IMR-90 (cell line): ENCODE results near the gene POLR1A. TPM values are rescaled to one million over a fixed set of nuclear protein-coding genes. Genes with fewer than 3 reads are reported as not detected.
A peak's percentile ranks its signal among the peaks of the same experiment; 100 is the strongest.

ENCODE experiments used
- ATAC-seq: fragments of 200-7000 bp; cut with Tn5 transposase; 2 replicates; pipeline ENCODE4 v1.9.1; 2020; ENCODE audit warnings: low read depth, mild to moderate bottlenecking, moderate library complexity
- BruUV-seq: library from RNA; stranded (reverse); fragments of 400-500 nt; replicated peaks from 2 replicates; lab custom pipeline; 2021; lab: Mats Ljungman, UMichigan
- CTCF ChIA-PET: fragments of 300-600 bp; formaldehyde crosslinking; extraction: SDS; loops from one replicate; lab custom pipeline; 2021; ENCODE audit warnings: antibody characterized with exemption; lab: Yijun Ruan, JAX
- POLR2A ChIA-PET: fragments of 300-600 bp; sonication (Branson Sonifier 250); formaldehyde crosslinking; loops from one replicate; lab custom pipeline; 2022; ENCODE audit warnings: antibody characterized with exemption; ENCODE audit not compliant: unreplicated experiment; lab: Charles Lee
- DNase-seq: peaks from one replicate; pipeline ENCODE4 v3.0.0; 2013
- H2AFZ ChIP-seq: replicated peaks from 2 replicates; pipeline ENCODE3; 2013; ENCODE audit warnings: low read length, mild to moderate bottlenecking; ENCODE audit not compliant: poor library complexity
- H2AK5ac ChIP-seq: 2 replicates; pipeline ENCODE4 v1.6.1; 2013; ENCODE audit warnings: low read depth, low read length, inconsistent platforms
- H2AK9ac ChIP-seq: replicated peaks from 2 replicates; pipeline ENCODE3; 2013; ENCODE audit warnings: mild to moderate bottlenecking, low read depth, low read length, moderate library complexity; ENCODE audit not compliant: poor library complexity
- H2BK120ac ChIP-seq: 2 replicates; pipeline ENCODE4 v1.6.1; 2013; ENCODE audit warnings: low read depth, low read length, inconsistent platforms
- H2BK15ac ChIP-seq: 3 replicates; pipeline ENCODE4 v1.6.1; 2013; ENCODE audit warnings: low read depth, low read length, inconsistent platforms
- H2BK20ac ChIP-seq: 2 replicates; pipeline ENCODE4 v1.6.1; 2013; ENCODE audit warnings: low read depth, mild to moderate bottlenecking, inconsistent platforms, low read length, moderate library complexity
- H2BK5ac ChIP-seq: 2 replicates; pipeline ENCODE4 v1.6.1; 2013; ENCODE audit warnings: mild to moderate bottlenecking, low read depth, low read length, inconsistent platforms; ENCODE audit not compliant: poor library complexity, severe bottlenecking
- H3K14ac ChIP-seq: replicated peaks from 2 replicates; pipeline ENCODE4 v1.6.1; 2013; ENCODE audit warnings: low read depth, low read length, inconsistent platforms
- H3K18ac ChIP-seq: 2 replicates; pipeline ENCODE4 v1.6.1; 2013; ENCODE audit warnings: low read depth, low read length, control low read depth
- H3K23ac ChIP-seq: 2 replicates; pipeline ENCODE4 v1.6.1; 2013; ENCODE audit warnings: low read depth, low read length, inconsistent platforms
- H3K27ac ChIP-seq: 2 replicates; pipeline ENCODE4 v1.5.1; 2013; ENCODE audit warnings: mild to moderate bottlenecking, control low read depth, low read length; ENCODE audit not compliant: insufficient read depth
- H3K27me3 ChIP-seq: 2 replicates; pipeline ENCODE4 v1.6.1; 2013; ENCODE audit warnings: low read length; ENCODE audit not compliant: control insufficient read depth, insufficient read depth
- H3K36me3 ChIP-seq: 2 replicates; pipeline ENCODE4 v1.6.1; 2013; ENCODE audit warnings: low read length, mixed read lengths; ENCODE audit not compliant: control insufficient read depth, insufficient read depth
- H3K4ac ChIP-seq: 2 replicates; pipeline ENCODE4 v1.6.1; 2013; ENCODE audit warnings: low read depth, low read length, inconsistent platforms
- H3K4me1 ChIP-seq: 2 replicates; pipeline ENCODE4 v1.6.1; 2013; ENCODE audit warnings: low read length, mixed read lengths; ENCODE audit not compliant: control insufficient read depth, insufficient read depth
- H3K4me2 ChIP-seq: 2 replicates; pipeline ENCODE4 v1.6.1; 2013; ENCODE audit warnings: low read depth, mild to moderate bottlenecking, control low read depth, low read length, moderate library complexity
- H3K4me3 ChIP-seq: 2 replicates; pipeline ENCODE4 v1.5.1; 2013; ENCODE audit warnings: low read depth, mild to moderate bottlenecking, control low read depth, low read length, moderate library complexity; ENCODE audit not compliant: insufficient read depth
- H3K56ac ChIP-seq: 2 replicates; pipeline ENCODE4 v1.6.1; 2013; ENCODE audit warnings: low read length, inconsistent platforms; ENCODE audit not compliant: insufficient read depth; ENCODE audit errors: extremely low read depth
- H3K79me1 ChIP-seq, 2 experiments: 2 replicates each; pipeline ENCODE4 v1.6.1; 2013; ENCODE audit warnings: low read length in 2 of 2, inconsistent platforms in 1 of 2, low read depth in 1 of 2
- H3K9ac ChIP-seq: 2 replicates; pipeline ENCODE4 v1.6.1; 2013; ENCODE audit warnings: low read depth, low read length, control low read depth
- H3K9me1 ChIP-seq: 2 replicates; pipeline ENCODE4 v1.6.1; 2013; ENCODE audit warnings: low read length, inconsistent platforms; ENCODE audit not compliant: insufficient read depth
- H3K9me3 ChIP-seq: 2 replicates; pipeline ENCODE4 v1.6.1; 2013; ENCODE audit warnings: low read length; ENCODE audit not compliant: control insufficient read depth, insufficient read depth
- H4K20me1 ChIP-seq: 2 replicates; pipeline ENCODE4 v1.6.1; 2013; ENCODE audit warnings: low read length, inconsistent platforms; ENCODE audit not compliant: insufficient read depth
- H4K5ac ChIP-seq: 2 replicates; pipeline ENCODE4 v1.6.1; 2013; ENCODE audit warnings: mild to moderate bottlenecking, low read depth, low read length, control low read depth
- H4K8ac ChIP-seq, 2 experiments: 2 replicates each; pipeline ENCODE4 v1.6.1; 2013; ENCODE audit warnings: low read depth in 2 of 2, low read length in 2 of 2, control low read depth in 1 of 2, inconsistent platforms in 1 of 2
- H4K91ac ChIP-seq: 2 replicates; pipeline ENCODE4 v1.6.1; 2013; ENCODE audit warnings: low read depth, low read length, inconsistent platforms; ENCODE audit not compliant: insufficient read depth
- BHLHE40 ChIP-seq: fragments of 150-350 bp; IDR thresholded peaks from 2 replicates; pipeline ENCODE4 v1.6.1; 2016; ENCODE audit warnings: mild to moderate bottlenecking, low read depth, low read length
- CHD1 ChIP-seq: IDR thresholded peaks from 2 replicates; pipeline ENCODE4 v1.6.1; 2012; ENCODE audit warnings: low read depth, low read length, improper control_type of control experiment
- CTCF ChIP-seq: conservative IDR thresholded peaks from 2 replicates; pipeline ENCODE4 v1.5.1; 2012; ENCODE audit warnings: mild to moderate bottlenecking, low read depth, low read length, improper control_type of control experiment
- FOS ChIP-seq: fragments of 150-350 bp; IDR thresholded peaks from 2 replicates; pipeline ENCODE4 v1.6.1; 2016; ENCODE audit warnings: low read depth, low read length
- MAFK ChIP-seq: IDR thresholded peaks from 2 replicates; pipeline ENCODE4 v1.6.1; 2012; ENCODE audit warnings: low read depth, low read length, improper control_type of control experiment
- MAZ ChIP-seq: IDR thresholded peaks from 2 replicates; pipeline ENCODE4 v1.6.1; 2012; ENCODE audit warnings: low read depth, mild to moderate bottlenecking, low read length, improper control_type of control experiment, moderate library complexity, borderline replicate concordance
- MXI1 ChIP-seq: IDR thresholded peaks from 2 replicates; pipeline ENCODE4 v1.6.1; 2012; ENCODE audit warnings: low read depth, mild to moderate bottlenecking, low read length, moderate library complexity, borderline replicate concordance
- POLR2A ChIP-seq: IDR thresholded peaks from 2 replicates; pipeline ENCODE4 v1.6.1; 2012; ENCODE audit warnings: mild to moderate bottlenecking, low read depth, low read length
- RAD21 ChIP-seq: IDR thresholded peaks from 2 replicates; pipeline ENCODE4 v1.6.1; 2012; ENCODE audit warnings: low read length, improper control_type of control experiment
- RFX5 ChIP-seq: IDR thresholded peaks from 2 replicates; pipeline ENCODE4 v1.8.0; 2012; ENCODE audit warnings: low read depth, mild to moderate bottlenecking, low read length, moderate library complexity
- WGBS, 2 experiments: methylation state at CpG; one replicate each; pipeline versions ENCODE4 v1.1.5 to v1.1.7; 2013; ENCODE audit warnings: missing lambda C conversion rate in 2 of 2; ENCODE audit not compliant: insufficient read length in 1 of 2; ENCODE audit errors: extremely low coverage in 2 of 2; 5-methylcytosine and 5-hydroxymethylcytosine counted together
- dilution Hi-C: fragments of 300-500 bp; cut with HindIII; formaldehyde crosslinking; loops from one replicate; pipeline ENCODE4 v1.14.3; 2018; ENCODE audit warnings: low sequenced_read_pairs; ENCODE audit not compliant: unreplicated experiment
- in situ Hi-C: fragments of 300-500 bp; cut with MboI; formaldehyde crosslinking; loops from 3 replicates; pipeline ENCODE4 v1.14.3; 2019; ENCODE audit warnings: low sequenced_read_pairs, inconsistent platforms, mixed read lengths
- intact Hi-C: fragments of 100-400 bp; cut with micrococcal nuclease; formaldehyde crosslinking; loops from 2 replicates; pipeline ENCODE4 v1.10.0; 2022
- polyA plus RNA-seq, 3 experiments: library from polyadenylated mRNA; depleted of rRNA; stranded (reverse); fragments of >200 nt; gene quantifications; 2 replicates each; pipeline ENCODE4 v1.2.3, GENCODE V29; 2012; ENCODE audit warnings: low replicate concordance in 1 of 3
- total RNA-seq: library from RNA; depleted of rRNA; stranded (reverse); fragments of >200 nt; gene quantifications from 2 replicates; pipeline ENCODE4 v1.2.3, GENCODE V29; 2012
- TF ChIP-seq, protein P1 (sequence below): fragments of 150-350 bp; IDR thresholded peaks from 2 replicates; pipeline ENCODE4 v1.6.1; 2017; ENCODE audit warnings: mild to moderate bottlenecking, antibody characterized with exemption, low read length, low read depth

POLR1A gene
- total and polyA plus RNA-seq, 2 of the 4 experiments (the other 2 are of a cell fraction): 7.6 to 27.4 TPM

DNA sequence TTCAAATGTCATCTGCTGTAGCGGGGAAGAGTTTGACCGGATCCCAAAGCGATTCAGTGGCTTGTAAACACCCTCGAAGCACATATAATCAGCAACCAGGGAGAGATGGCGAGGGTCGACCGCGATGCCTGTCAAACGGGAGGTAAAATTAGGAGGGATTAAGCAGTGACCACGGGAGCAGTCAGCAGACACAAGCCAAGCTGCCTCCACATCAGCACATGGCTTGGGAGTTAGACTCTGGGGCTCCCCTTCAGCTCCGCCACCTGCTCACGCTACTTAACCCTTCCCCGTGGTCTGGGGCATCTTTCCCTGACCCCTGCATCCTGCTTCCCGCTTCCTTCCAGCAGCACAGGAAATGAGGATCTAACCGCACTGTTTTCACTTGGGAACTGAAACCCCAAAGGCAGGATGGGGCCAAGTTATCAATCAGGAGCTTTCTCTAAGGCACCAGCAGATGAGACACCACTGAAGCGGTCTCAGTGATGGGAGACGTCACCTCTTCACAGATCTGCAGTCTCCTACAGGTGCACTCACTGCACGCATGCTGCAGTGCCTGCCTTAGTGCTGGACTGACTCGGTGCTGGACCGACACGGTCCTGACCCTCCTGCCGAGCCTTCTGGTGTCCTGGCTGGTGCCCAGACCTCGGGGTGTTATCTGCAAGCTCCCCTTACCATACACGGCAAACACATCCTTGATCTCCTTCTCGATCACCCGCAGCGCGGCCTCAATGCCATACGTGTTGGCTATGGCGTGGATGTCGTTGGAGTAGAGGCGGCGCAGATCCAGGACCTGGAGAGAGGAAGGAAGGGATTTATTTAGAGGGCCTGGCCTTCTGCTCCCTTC is 77.5 kb downstream of the POLR1A start (continued):
- no peak for TF ChIP-seq FOS

DNA sequence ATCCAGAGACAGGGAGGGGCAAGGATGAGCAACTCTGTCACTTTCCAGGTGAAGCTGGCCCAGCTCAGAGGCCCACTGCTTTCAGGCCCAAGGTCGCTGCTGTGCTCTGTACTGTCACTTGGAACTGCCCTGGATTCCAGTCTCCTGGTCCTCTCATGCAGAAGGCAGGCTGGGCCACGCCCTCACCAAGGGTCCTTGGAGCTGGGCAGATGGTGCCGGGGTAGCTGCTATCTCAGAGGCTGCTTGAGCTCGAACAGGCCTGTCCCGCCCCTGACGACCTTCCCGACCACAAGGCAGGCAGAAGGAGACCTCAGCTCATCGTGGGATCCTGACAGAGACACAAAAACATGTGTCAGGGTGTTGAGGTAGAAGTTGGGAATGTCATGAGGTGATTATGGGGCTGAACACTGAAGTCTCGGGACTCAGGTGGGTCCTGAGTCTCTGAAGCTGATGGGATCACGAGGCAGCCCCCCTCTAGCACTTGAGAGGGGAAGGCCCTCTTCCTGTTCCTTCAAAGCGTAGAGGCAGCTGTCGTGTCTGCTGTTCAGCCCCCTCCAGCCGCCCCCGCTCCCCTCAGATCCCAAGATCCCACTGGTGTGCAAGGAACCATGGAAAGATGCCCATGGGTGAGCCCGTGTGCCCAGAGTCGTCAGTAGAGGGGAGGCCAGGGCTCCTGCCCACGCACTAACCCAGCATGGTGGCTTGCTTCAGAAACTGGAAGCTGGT is 78.3 kb downstream of the POLR1A start:
- H3K23ac ChIP-seq: no peak overlapping the region
- H2BK20ac ChIP-seq: no peak overlapping the region
- H2BK5ac ChIP-seq: no peak overlapping the region
- dilution Hi-C loops (no loop called here), intact Hi-C loops (no loop called here), in situ Hi-C loops (no loop called here)
- peaks cover 4% of the 10 kb centered on the region; the same call in 1 of the 2 replicates for H3K9me1 ChIP-seq
- H3K36me3 ChIP-seq: peaks cover 64% of the 10 kb centered on the region
- H3K9me3 ChIP-seq: no peaks in the 10 kb centered on the region
- H3K18ac ChIP-seq: no peak overlapping the region
- no peak for DNase-seq
- no peak overlapping the region for H3K4me2 ChIP-seq
- no peak overlapping the region for H4K5ac ChIP-seq
- WGBS, 2 experiments: 98% methylated on average over 6 of the region's 17 CpGs; no CpG with 5 or more reads in 1 of the 2 experiments
- H4K20me1 ChIP-seq: no peaks in the 10 kb centered on the region
- H4K91ac ChIP-seq: no peak overlapping the region
- ChIA-PET CTCF (no interaction called here), POLR2A (no interaction called here)
- no peak overlapping the region for H2AK5ac ChIP-seq
- no peak overlapping the region for H2AFZ ChIP-seq
- H3K14ac ChIP-seq: no peak overlapping the region
- no peak overlapping the region for H3K56ac ChIP-seq
- no peak overlapping the region for H2BK15ac ChIP-seq
- H3K4ac ChIP-seq: no peak overlapping the region
- H3K79me1 ChIP-seq: no peaks in the 10 kb centered on the region
- no peak for ATAC-seq
- H3K27ac ChIP-seq: no peak overlapping the region
- H3K27me3 ChIP-seq: no peaks in the 10 kb centered on the region
- no peak overlapping the region for H2BK120ac ChIP-seq
- H3K4me1 ChIP-seq: no peaks in the 10 kb centered on the region
- H2AK9ac ChIP-seq: peak overlapping the region; percentile 68
- BruUV-seq: no TSS peak
- no peak overlapping the region for H3K9ac ChIP-seq
- no peak overlapping the region for H4K8ac ChIP-seq
- no peak overlapping the region for H3K4me3 ChIP-seq
- TF ChIP-seq MAZ (no peak), POLR2A (no peak), MAFK (no peak), MXI1 (no peak), CTCF (no peak), CHD1 (no peak), RFX5 (no peak), BHLHE40 (no peak), RAD21 (no peak)
- TF ChIP-seq, protein P1, sequence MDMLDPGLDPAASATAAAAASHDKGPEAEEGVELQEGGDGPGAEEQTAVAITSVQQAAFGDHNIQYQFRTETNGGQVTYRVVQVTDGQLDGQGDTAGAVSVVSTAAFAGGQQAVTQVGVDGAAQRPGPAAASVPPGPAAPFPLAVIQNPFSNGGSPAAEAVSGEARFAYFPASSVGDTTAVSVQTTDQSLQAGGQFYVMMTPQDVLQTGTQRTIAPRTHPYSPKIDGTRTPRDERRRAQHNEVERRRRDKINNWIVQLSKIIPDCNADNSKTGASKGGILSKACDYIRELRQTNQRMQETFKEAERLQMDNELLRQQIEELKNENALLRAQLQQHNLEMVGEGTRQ: no peak
